ENCODE measurements around the gene TP53TG3B.
"Not testable (repeated sequence)": the region's sequence is repeated elsewhere in the genome, so short reads cannot be mapped to it uniquely, and the experiment has no call there.

Gene TP53TG3B, protein sequence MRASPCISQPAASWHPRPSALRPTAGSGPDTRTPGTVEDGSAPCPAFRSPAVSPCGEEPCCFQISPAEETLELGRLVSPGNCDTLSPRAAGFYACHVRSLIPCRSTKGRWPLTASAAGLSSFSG

DNA sequence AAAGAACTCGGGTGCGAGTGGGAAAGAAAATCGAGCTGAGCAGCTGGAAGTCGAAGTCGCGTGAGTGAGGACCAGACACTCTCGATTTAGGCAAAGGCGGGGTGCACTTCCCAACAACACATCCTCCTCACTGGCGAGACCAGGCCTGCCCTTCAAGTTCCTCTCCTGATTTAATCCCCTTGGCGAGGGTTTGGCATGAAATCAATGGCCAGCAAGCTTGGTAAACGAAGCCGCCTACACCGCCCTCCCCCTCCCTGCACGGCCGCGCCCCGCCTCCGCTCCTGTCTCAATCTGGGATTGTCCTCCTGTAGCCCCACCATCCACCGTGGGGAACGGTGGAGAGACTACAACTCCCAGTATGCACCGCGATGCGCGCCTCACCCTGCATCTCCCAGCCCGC lies at the start of gene TP53TG3B:
Gene TP53TG3B (plus strand): TSS at position 301 of the 400 bp plus-strand sequence. CDS start 68 bp downstream, at position 369.
- not testable (repeated sequence) for DNase-seq (ENCODE audit: low read depth)

GRCh38 chr16:33336226-33337012 lies 24.2 kb upstream of the TP53TG3B start:
- DNase-seq (ENCODE audit: low read depth) = not testable (repeated sequence)

DNA sequence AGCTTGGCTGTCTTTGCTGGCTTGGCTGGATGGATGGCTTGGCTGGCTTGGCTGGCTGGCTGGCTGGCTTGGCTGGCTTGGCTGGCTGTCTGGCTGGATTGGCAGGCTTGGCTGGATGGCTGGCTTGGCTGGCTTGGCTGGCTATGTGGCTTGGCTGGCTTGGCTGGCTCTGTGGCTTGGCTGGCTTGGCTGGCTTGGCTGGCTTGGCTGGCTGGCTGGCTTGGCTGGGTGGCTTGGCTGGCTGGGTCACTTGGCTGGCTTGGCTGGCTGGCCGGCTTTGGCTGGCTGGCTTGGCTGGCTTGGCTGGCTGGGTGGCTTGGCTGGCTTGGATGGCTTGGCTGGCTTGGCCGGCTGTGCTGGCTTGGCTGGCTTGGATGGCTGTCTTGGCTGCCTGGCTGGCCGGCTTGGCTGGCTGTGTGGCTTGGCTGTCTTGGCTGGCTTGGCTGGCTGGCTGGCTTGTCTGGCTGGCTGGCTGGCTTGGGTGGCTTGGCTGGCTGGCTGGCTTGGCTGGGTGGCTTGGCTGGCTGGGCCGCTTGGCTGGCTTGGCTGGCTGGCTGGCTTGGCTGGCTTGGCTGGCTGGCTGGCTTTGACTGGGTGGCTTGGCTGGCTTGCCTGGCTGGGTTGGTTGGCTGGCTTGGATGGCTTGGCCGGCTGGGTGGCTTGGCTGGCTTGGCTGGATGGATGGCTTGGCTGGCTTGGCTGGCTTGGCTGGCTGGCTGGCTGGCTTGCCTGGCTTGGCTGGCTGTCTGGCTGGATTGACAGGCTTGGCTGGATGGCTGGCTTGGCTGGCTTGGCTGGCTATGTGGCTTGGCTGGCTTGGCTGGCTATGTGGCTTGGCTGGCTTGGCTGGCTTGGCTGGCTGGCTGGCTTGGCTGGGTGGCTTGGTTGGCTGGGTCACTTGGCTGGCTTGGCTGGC lies 22.8 kb upstream of the TP53TG3B start:
- not testable (repeated sequence) for DNase-seq (ENCODE audit: low read depth)

GRCh38 chr16:33338543-33338951 lies 22.1 kb upstream of the TP53TG3B start:
- DNase-seq (ENCODE audit: low read depth) = not testable (repeated sequence)

DNA sequence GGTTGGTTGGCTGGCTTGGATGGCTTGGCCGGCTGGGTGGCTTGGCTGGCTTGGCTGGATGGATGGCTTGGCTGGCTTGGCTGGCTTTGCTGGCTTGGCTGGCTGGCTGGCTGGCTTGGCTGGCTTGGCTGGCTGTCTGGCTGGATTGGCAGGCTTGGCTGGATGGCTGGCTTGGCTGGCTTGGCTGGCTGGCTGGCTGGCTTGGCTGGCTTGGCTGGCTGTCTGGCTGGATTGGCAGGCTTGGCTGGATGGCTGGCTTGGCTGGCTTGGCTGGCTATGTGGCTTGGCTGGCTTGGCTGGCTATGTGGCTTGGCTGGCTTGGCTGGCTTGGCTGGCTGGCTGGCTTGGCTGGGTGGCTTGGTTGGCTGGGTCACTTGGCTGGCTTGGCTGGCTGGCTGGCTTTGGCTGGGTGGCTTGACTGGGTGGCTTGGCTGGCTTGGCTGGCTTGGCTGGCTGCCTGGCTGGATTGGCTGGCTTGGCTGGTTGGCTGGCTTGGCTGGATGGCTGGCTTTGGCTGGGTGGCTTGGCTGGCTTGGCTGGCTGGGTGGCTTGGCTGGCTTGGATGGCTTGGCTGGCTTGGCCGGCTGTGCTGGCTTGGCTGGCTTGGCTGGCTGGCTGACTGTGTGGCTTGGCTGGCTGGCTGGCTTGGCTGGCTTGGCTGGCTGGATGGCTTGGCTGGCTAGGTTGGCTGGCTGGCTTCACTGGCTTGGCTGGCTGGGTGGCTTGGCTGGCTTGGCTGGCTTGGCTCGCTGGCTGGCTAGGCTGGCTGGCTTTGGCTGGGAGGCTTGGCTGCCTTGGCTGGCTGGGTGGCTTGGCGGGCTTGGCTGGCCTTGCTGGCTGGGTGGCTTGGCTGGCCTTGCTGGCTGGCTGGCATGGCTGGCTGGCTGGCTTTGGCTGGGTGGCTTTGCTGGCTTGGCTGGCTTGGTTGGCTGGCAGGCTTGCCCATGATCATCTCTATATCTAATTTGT lies 21.3 kb upstream of the TP53TG3B start:
- DNase-seq (ENCODE audit: low read depth) = not testable (repeated sequence)
